IMR-90 (cell line): ENCODE data around the gene NDUFA3. TPM values are rescaled to one million over a fixed set of nuclear protein-coding genes. Genes with fewer than 3 reads are reported as not detected.

Source experiments
- ATAC-seq: fragments of 200-7000 bp; cut with Tn5 transposase; 2 replicates; pipeline ENCODE4 v1.9.1; 2020; ENCODE audit warnings: low read depth, mild to moderate bottlenecking, moderate library complexity
- BruUV-seq: library from RNA; stranded (reverse); fragments of 400-500 nt; replicated peaks from 2 replicates; lab custom pipeline; 2021; lab: Mats Ljungman, UMichigan
- CTCF ChIA-PET: fragments of 300-600 bp; formaldehyde crosslinking; extraction: SDS; loops from one replicate; lab custom pipeline; 2021; ENCODE audit warnings: antibody characterized with exemption; lab: Yijun Ruan, JAX
- POLR2A ChIA-PET: fragments of 300-600 bp; sonication (Branson Sonifier 250); formaldehyde crosslinking; loops from one replicate; lab custom pipeline; 2022; ENCODE audit warnings: antibody characterized with exemption; ENCODE audit not compliant: unreplicated experiment; lab: Charles Lee
- DNase-seq: peaks from one replicate; pipeline ENCODE4 v3.0.0; 2013
- H2AFZ ChIP-seq: replicated peaks from 2 replicates; pipeline ENCODE3; 2013; ENCODE audit warnings: low read length, mild to moderate bottlenecking; ENCODE audit not compliant: poor library complexity
- H2AK5ac ChIP-seq: 2 replicates; pipeline ENCODE4 v1.6.1; 2013; ENCODE audit warnings: low read depth, low read length, inconsistent platforms
- H2AK9ac ChIP-seq: replicated peaks from 2 replicates; pipeline ENCODE3; 2013; ENCODE audit warnings: mild to moderate bottlenecking, low read depth, low read length, moderate library complexity; ENCODE audit not compliant: poor library complexity
- H2BK120ac ChIP-seq: 2 replicates; pipeline ENCODE4 v1.6.1; 2013; ENCODE audit warnings: low read depth, low read length, inconsistent platforms
- H2BK15ac ChIP-seq: 3 replicates; pipeline ENCODE4 v1.6.1; 2013; ENCODE audit warnings: low read depth, low read length, inconsistent platforms
- H2BK20ac ChIP-seq: 2 replicates; pipeline ENCODE4 v1.6.1; 2013; ENCODE audit warnings: low read depth, mild to moderate bottlenecking, inconsistent platforms, low read length, moderate library complexity
- H2BK5ac ChIP-seq: 2 replicates; pipeline ENCODE4 v1.6.1; 2013; ENCODE audit warnings: mild to moderate bottlenecking, low read depth, low read length, inconsistent platforms; ENCODE audit not compliant: poor library complexity, severe bottlenecking
- H3K14ac ChIP-seq: replicated peaks from 2 replicates; pipeline ENCODE4 v1.6.1; 2013; ENCODE audit warnings: low read depth, low read length, inconsistent platforms
- H3K18ac ChIP-seq: 2 replicates; pipeline ENCODE4 v1.6.1; 2013; ENCODE audit warnings: low read depth, low read length, control low read depth
- H3K23ac ChIP-seq: 2 replicates; pipeline ENCODE4 v1.6.1; 2013; ENCODE audit warnings: low read depth, low read length, inconsistent platforms
- H3K27ac ChIP-seq: 2 replicates; pipeline ENCODE4 v1.5.1; 2013; ENCODE audit warnings: mild to moderate bottlenecking, control low read depth, low read length; ENCODE audit not compliant: insufficient read depth
- H3K27me3 ChIP-seq: 2 replicates; pipeline ENCODE4 v1.6.1; 2013; ENCODE audit warnings: low read length; ENCODE audit not compliant: control insufficient read depth, insufficient read depth
- H3K36me3 ChIP-seq: 2 replicates; pipeline ENCODE4 v1.6.1; 2013; ENCODE audit warnings: low read length, mixed read lengths; ENCODE audit not compliant: control insufficient read depth, insufficient read depth
- H3K4ac ChIP-seq: 2 replicates; pipeline ENCODE4 v1.6.1; 2013; ENCODE audit warnings: low read depth, low read length, inconsistent platforms
- H3K4me1 ChIP-seq: 2 replicates; pipeline ENCODE4 v1.6.1; 2013; ENCODE audit warnings: low read length, mixed read lengths; ENCODE audit not compliant: control insufficient read depth, insufficient read depth
- H3K4me2 ChIP-seq: 2 replicates; pipeline ENCODE4 v1.6.1; 2013; ENCODE audit warnings: low read depth, mild to moderate bottlenecking, control low read depth, low read length, moderate library complexity
- H3K4me3 ChIP-seq: 2 replicates; pipeline ENCODE4 v1.5.1; 2013; ENCODE audit warnings: low read depth, mild to moderate bottlenecking, control low read depth, low read length, moderate library complexity; ENCODE audit not compliant: insufficient read depth
- H3K56ac ChIP-seq: 2 replicates; pipeline ENCODE4 v1.6.1; 2013; ENCODE audit warnings: low read length, inconsistent platforms; ENCODE audit not compliant: insufficient read depth; ENCODE audit errors: extremely low read depth
- H3K79me1 ChIP-seq, 2 experiments: 2 replicates each; pipeline ENCODE4 v1.6.1; 2013; ENCODE audit warnings: low read length in 2 of 2, inconsistent platforms in 1 of 2, low read depth in 1 of 2
- H3K9ac ChIP-seq: 2 replicates; pipeline ENCODE4 v1.6.1; 2013; ENCODE audit warnings: low read depth, low read length, control low read depth
- H3K9me1 ChIP-seq: 2 replicates; pipeline ENCODE4 v1.6.1; 2013; ENCODE audit warnings: low read length, inconsistent platforms; ENCODE audit not compliant: insufficient read depth
- H3K9me3 ChIP-seq: 2 replicates; pipeline ENCODE4 v1.6.1; 2013; ENCODE audit warnings: low read length; ENCODE audit not compliant: control insufficient read depth, insufficient read depth
- H4K20me1 ChIP-seq: 2 replicates; pipeline ENCODE4 v1.6.1; 2013; ENCODE audit warnings: low read length, inconsistent platforms; ENCODE audit not compliant: insufficient read depth
- H4K5ac ChIP-seq: 2 replicates; pipeline ENCODE4 v1.6.1; 2013; ENCODE audit warnings: mild to moderate bottlenecking, low read depth, low read length, control low read depth
- H4K8ac ChIP-seq, 2 experiments: 2 replicates each; pipeline ENCODE4 v1.6.1; 2013; ENCODE audit warnings: low read depth in 2 of 2, low read length in 2 of 2, control low read depth in 1 of 2, inconsistent platforms in 1 of 2
- H4K91ac ChIP-seq: 2 replicates; pipeline ENCODE4 v1.6.1; 2013; ENCODE audit warnings: low read depth, low read length, inconsistent platforms; ENCODE audit not compliant: insufficient read depth
- CEBPB ChIP-seq: IDR thresholded peaks from 2 replicates; pipeline ENCODE4 v1.6.1; 2012; ENCODE audit warnings: low read depth, low read length, improper control_type of control experiment
- MAZ ChIP-seq: IDR thresholded peaks from 2 replicates; pipeline ENCODE4 v1.6.1; 2012; ENCODE audit warnings: low read depth, mild to moderate bottlenecking, low read length, improper control_type of control experiment, moderate library complexity, borderline replicate concordance
- MXI1 ChIP-seq: IDR thresholded peaks from 2 replicates; pipeline ENCODE4 v1.6.1; 2012; ENCODE audit warnings: low read depth, mild to moderate bottlenecking, low read length, moderate library complexity, borderline replicate concordance
- RFX5 ChIP-seq: IDR thresholded peaks from 2 replicates; pipeline ENCODE4 v1.8.0; 2012; ENCODE audit warnings: low read depth, mild to moderate bottlenecking, low read length, moderate library complexity
- SMC3 ChIP-seq: fragments of 150-350 bp; IDR thresholded peaks from 2 replicates; pipeline ENCODE4 v1.6.1; 2016; ENCODE audit warnings: low read depth, mild to moderate bottlenecking, antibody characterized with exemption, low read length, moderate library complexity
- WGBS, 2 experiments: methylation state at CpG; one replicate each; pipeline versions ENCODE4 v1.1.5 to v1.1.7; 2013; ENCODE audit warnings: missing lambda C conversion rate in 2 of 2; ENCODE audit not compliant: insufficient read length in 1 of 2; ENCODE audit errors: extremely low coverage in 2 of 2; 5-methylcytosine and 5-hydroxymethylcytosine counted together
- dilution Hi-C: fragments of 300-500 bp; cut with HindIII; formaldehyde crosslinking; loops from one replicate; pipeline ENCODE4 v1.14.3; 2018; ENCODE audit warnings: low sequenced_read_pairs; ENCODE audit not compliant: unreplicated experiment
- in situ Hi-C: fragments of 300-500 bp; cut with MboI; formaldehyde crosslinking; loops from 3 replicates; pipeline ENCODE4 v1.14.3; 2019; ENCODE audit warnings: low sequenced_read_pairs, inconsistent platforms, mixed read lengths
- intact Hi-C: fragments of 100-400 bp; cut with micrococcal nuclease; formaldehyde crosslinking; loops from 2 replicates; pipeline ENCODE4 v1.10.0; 2022
- polyA plus RNA-seq, 3 experiments: library from polyadenylated mRNA; depleted of rRNA; stranded (reverse); fragments of >200 nt; gene quantifications; 2 replicates each; pipeline ENCODE4 v1.2.3, GENCODE V29; 2012; ENCODE audit warnings: low replicate concordance in 1 of 3
- total RNA-seq: library from RNA; depleted of rRNA; stranded (reverse); fragments of >200 nt; gene quantifications from 2 replicates; pipeline ENCODE4 v1.2.3, GENCODE V29; 2012
- TF ChIP-seq, protein P1 (sequence below): fragments of 150-350 bp; IDR thresholded peaks from 2 replicates; pipeline ENCODE4 v1.6.1; 2017; ENCODE audit warnings: mild to moderate bottlenecking, antibody characterized with exemption, low read length, low read depth

NDUFA3 gene
- total and polyA plus RNA-seq, 2 of the 4 experiments (the other 2 are of a cell fraction): 7.9 to 85.0 TPM

- H3K9me3 ChIP-seq: no peaks in the 10 kb centered on the region
- no peak overlapping the region for H3K9ac ChIP-seq
- no peak overlapping the region for H3K18ac ChIP-seq
- H2BK20ac ChIP-seq: no peak overlapping the region
- no peak for TF ChIP-seq SMC3
- no peak for TF ChIP-seq MXI1
- TF ChIP-seq, protein P1, sequence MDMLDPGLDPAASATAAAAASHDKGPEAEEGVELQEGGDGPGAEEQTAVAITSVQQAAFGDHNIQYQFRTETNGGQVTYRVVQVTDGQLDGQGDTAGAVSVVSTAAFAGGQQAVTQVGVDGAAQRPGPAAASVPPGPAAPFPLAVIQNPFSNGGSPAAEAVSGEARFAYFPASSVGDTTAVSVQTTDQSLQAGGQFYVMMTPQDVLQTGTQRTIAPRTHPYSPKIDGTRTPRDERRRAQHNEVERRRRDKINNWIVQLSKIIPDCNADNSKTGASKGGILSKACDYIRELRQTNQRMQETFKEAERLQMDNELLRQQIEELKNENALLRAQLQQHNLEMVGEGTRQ: no peak
- no peak for TF ChIP-seq MAZ
- no peak for TF ChIP-seq CEBPB
- TF ChIP-seq RFX5: no peak
- H3K27ac ChIP-seq: no peak overlapping the region
- no peak overlapping the region for H2BK120ac ChIP-seq
- H3K9me1 ChIP-seq: no peaks in the 10 kb centered on the region
- H3K14ac ChIP-seq: no peak overlapping the region
- H3K56ac ChIP-seq: no peak overlapping the region
- ChIA-PET CTCF (no interaction called here), POLR2A (no interaction called here)
- no TSS peak for BruUV-seq
- H4K20me1 ChIP-seq: no peaks in the 10 kb centered on the region
- H2AFZ ChIP-seq: no peak overlapping the region
- H2AK5ac ChIP-seq: no peak overlapping the region
- H3K36me3 ChIP-seq: peaks cover 51% of the 10 kb centered on the region
- no peak for DNase-seq
- H2AK9ac ChIP-seq: no peak overlapping the region
- no peak overlapping the region for H4K5ac ChIP-seq
- 90% methylated on average over 6 of the region's 20 CpGs; no CpG with 5 or more reads in 1 of the 2 experiments for WGBS, 2 experiments
- H3K79me1 ChIP-seq: no peaks in the 10 kb centered on the region
- H3K23ac ChIP-seq: no peak overlapping the region
- H3K4me2 ChIP-seq: no peak overlapping the region
- H4K91ac ChIP-seq: no peak overlapping the region
- H3K4me3 ChIP-seq: no peak overlapping the region
- no peaks in the 10 kb centered on the region for H3K27me3 ChIP-seq
- H3K4ac ChIP-seq: no peak overlapping the region
- H2BK5ac ChIP-seq: no peak overlapping the region
- intact Hi-C loops (no loop called here), in situ Hi-C loops (loop anchor here (25.0 kb wide), 1 partner anchor 1533 kb away; the partner anchor contains the start of gene U2AF2), dilution Hi-C loops (no loop called here)
- H4K8ac ChIP-seq: no peak overlapping the region
- no peak for ATAC-seq
- no peaks in the 10 kb centered on the region for H3K4me1 ChIP-seq
- H2BK15ac ChIP-seq: no peak overlapping the region
These were observed 27.0 kb downstream of the NDUFA3 start for GRCh38 chr19:54129617-54129996.
